ACHN (cell line): Measurements from ENCODE around the gene KSR2.

Source experiments
- DNase-seq: peaks from one replicate; pipeline ENCODE4 v3.0.0-alpha.2; 2015
- in situ Hi-C: cut with HindIII; loops from 2 replicates; pipeline ENCODE4 v1.10.0; 2017; ENCODE audit warnings: low sequenced_read_pairs, low pct_ligation_motif_present, low pct_unique_long_range_greater_than_20kb

The KSR2 gene

GRCh38 chr12:117523971-117524370, 444.8 kb downstream of the KSR2 start:
- no peak for DNase-seq
- in situ Hi-C loops, result no loop called here

- in situ Hi-C loops, result no loop called here
- DNase-seq, result no peak
Measured at GRCh38 chr12:117522559-117522958, 446.2 kb downstream of the KSR2 start.

GRCh38 chr12:117521867-117522266, 446.9 kb downstream of the KSR2 start:
- in situ Hi-C loops, result no loop called here
- DNase-seq, result no peak

DNA sequence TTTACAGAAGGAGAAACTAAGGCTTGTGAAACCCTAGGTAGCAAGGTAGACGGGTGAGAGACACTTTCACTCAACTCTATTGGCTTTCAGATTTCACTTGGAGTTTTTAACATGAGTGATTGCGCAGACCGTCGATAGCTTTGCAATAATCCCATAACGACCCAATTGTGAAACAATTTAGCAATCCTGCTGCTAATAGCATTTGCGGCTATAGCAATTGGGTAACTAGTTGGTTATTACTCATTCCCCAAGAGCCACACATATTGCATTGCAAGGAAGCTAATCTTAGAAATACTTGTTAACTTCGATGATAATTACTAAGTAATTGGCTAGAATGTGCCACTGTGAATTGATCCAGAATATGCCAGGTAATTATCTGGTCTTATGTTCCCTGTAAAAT, 447.4 kb downstream of the KSR2 start:
- DNase-seq, result no peak
- in situ Hi-C loops, result no loop called here

GRCh38 chr12:117518594-117519270, 450.1 kb downstream of the KSR2 start:
- peak; percentile 15 for DNase-seq
- in situ Hi-C loops, result no loop called here

DNA sequence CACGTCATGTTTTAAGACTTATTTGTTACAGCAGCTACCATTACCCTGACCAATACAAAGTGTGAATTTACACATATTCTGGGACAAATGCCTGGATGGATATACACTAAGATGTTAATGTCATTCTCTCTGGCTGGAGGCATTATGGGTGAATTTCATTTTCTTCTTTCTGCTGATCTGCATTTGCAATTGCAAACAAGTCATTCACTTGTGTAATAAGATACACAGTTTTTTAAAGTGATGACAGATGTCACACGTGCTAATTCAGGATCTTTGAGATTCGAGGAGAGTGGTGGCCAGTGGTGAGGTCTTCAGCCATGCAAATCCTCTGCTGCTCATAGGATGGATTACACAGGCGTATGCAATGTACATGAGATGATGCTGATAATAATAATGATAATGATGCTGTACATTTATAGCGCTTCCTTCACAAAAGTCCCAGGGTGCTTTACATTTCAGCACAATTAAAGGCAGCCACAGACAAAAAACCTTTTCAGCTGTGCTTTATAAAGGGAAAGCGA, 451.5 kb downstream of the KSR2 start:
- in situ Hi-C loops, result no loop called here
- DNase-seq, result no peak

DNA sequence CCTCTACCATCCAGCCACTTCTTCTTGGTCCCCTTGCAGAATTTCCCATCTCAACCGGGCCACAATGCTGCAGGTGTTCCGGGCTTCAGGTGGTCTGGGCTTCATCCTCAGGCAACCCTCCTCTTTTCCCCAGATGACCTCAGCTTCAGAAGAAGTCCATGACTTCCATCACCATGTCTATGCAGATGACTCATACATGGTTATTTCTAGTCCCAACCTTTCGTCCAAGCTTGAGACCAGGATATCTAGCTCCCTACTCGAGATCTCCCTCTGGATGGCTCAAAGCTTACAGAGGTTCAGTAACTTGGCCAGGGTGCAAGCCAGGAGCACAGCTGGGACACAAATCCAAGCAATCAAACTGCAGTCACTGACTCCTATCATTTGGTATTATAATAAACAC, 452.8 kb downstream of the KSR2 start:
- no peak for DNase-seq
- in situ Hi-C loops, result no loop called here

GRCh38 chr12:117514016-117514415, 454.8 kb downstream of the KSR2 start:
- in situ Hi-C loops, result no loop called here
- no peak for DNase-seq

DNA sequence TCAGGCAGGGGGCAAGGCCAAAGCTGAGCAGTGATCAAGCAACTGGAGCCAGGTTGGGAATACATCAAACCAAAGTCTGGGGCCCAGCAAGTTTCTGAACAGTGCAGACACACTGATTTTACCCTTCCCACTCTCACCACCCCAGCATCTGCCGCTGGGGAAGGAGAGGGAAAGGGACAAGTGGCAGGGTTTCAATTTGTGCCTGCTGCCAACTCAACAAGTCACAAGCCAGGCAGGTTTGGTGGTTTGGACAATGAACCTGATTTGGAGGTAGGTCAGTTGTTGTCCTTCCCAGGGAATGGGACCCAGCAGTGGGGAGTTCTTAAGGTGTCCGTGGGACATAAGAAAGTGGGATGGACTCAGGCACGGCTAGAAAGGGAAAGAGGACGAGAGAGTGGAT, 455.4 kb downstream of the KSR2 start:
- no peak for DNase-seq
- in situ Hi-C loops, result no loop called here

GRCh38 chr12:117508468-117508867, 460.3 kb downstream of the KSR2 start:
- in situ Hi-C loops, result no loop called here
- DNase-seq, result no peak

DNA sequence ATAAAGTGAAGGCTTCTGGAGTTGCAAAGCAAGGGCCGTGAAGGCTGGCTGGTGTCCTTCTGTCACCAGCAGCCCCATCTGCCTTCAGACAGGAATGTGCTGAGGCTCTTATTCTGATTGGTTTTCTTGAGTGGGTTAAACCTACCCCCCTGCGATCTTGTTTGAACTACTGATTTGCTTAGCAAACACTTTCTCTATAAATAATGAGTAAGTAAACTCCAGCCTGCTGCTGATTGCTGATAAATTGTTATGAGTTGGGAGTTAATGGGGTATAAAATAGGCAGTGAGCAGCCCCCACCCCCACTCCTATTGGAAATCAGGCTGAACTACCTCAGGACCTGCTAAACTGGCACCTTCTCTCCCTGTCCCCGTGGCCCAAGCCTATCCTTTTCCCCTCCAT, 461.2 kb downstream of the KSR2 start:
- no peak for DNase-seq
- in situ Hi-C loops, result no loop called here

DNA sequence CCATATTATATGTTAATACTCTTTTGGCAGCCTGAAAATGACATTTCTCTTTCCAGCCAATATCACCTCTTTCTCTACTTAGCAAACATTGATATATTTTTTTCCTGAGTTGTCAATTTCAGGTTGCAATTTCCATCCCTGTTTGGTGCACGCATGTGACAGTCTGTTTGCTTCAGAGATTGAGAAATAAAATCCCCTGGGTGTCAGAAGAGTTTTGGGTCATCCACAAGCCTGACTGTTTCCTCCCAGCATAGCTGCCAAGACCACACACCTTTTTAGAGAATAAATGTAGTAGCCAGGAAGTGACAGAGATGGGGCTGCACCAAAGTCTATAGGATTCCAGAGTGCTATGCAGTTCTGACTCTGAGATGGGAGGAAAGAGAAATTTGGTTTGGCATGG, 462.5 kb downstream of the KSR2 start:
- in situ Hi-C loops, result no loop called here
- DNase-seq, result no peak

GRCh38 chr12:117502633-117503032, 466.2 kb downstream of the KSR2 start:
- in situ Hi-C loops, result no loop called here
- DNase-seq, result no peak

GRCh38 chr12:117502233-117502632, 466.6 kb downstream of the KSR2 start:
- no peak for DNase-seq
- in situ Hi-C loops, result no loop called here

- DNase-seq, result no peak
- in situ Hi-C loops, result no loop called here
Measured at GRCh38 chr12:117501076-117501869, 467.5 kb downstream of the KSR2 start.

- in situ Hi-C loops, result no loop called here
- no peak for DNase-seq
Measured at GRCh38 chr12:117499759-117500485, 468.9 kb downstream of the KSR2 start.

- in situ Hi-C loops, result no loop called here
- DNase-seq, result no peak
Measured at GRCh38 chr12:117498880-117499279, 469.9 kb downstream of the KSR2 start.

GRCh38 chr12:117498256-117498655, 470.5 kb downstream of the KSR2 start:
- DNase-seq, result no peak
- in situ Hi-C loops, result no loop called here

GRCh38 chr12:117497407-117497806, 471.4 kb downstream of the KSR2 start:
- DNase-seq, result no peak
- in situ Hi-C loops, result no loop called here
